Subcutaneous abdominal adipose tissue (tissue), 5 donors: ENCODE measurements around the gene CCNDBP1.

Experiments
- H3K27ac ChIP-seq: one replicate; pipeline ENCODE4 v1.7.0; 2013; ENCODE audit warnings: low read depth, mild to moderate bottlenecking, inconsistent platforms, low read length, moderate library complexity
- H3K27me3 ChIP-seq, 5 donors: one replicate each; pipeline ENCODE4 v1.7.0; 2013; ENCODE audit warnings: low read length in 5 of 5, inconsistent platforms in 1 of 5; ENCODE audit not compliant: control insufficient read depth in 5 of 5, insufficient read depth in 4 of 5
- H3K36me3 ChIP-seq, 5 donors: one replicate each; pipeline ENCODE4 v1.7.0; 2013; ENCODE audit warnings: low read length in 5 of 5; ENCODE audit not compliant: control insufficient read depth in 5 of 5, insufficient read depth in 5 of 5
- H3K4me1 ChIP-seq, 5 donors: one replicate each; pipeline ENCODE4 v1.7.0; 2013; ENCODE audit warnings: low read length in 5 of 5, mild to moderate bottlenecking in 3 of 5, moderate library complexity in 1 of 5; ENCODE audit not compliant: control insufficient read depth in 5 of 5, insufficient read depth in 5 of 5
- H3K4me3 ChIP-seq, 5 donors: one replicate each; pipeline ENCODE4 v1.7.0; 2013; ENCODE audit warnings: low read length in 5 of 5, low read depth in 1 of 5
- H3K9ac ChIP-seq, 5 donors: one replicate each; pipeline ENCODE4 v1.7.0; 2013; ENCODE audit warnings: low read length in 5 of 5, mild to moderate bottlenecking in 4 of 5, moderate library complexity in 3 of 5
- H3K9me3 ChIP-seq, 5 donors: one replicate each; pipeline ENCODE4 v1.7.0; 2013; ENCODE audit warnings: low read length in 5 of 5; ENCODE audit not compliant: control insufficient read depth in 5 of 5
- donor health status: healthy.
- donor health status: healthy.
- donor health status: healthy.
- donor health status: healthy.
- donor health status: healthy.

CCNDBP1 gene

DNA sequence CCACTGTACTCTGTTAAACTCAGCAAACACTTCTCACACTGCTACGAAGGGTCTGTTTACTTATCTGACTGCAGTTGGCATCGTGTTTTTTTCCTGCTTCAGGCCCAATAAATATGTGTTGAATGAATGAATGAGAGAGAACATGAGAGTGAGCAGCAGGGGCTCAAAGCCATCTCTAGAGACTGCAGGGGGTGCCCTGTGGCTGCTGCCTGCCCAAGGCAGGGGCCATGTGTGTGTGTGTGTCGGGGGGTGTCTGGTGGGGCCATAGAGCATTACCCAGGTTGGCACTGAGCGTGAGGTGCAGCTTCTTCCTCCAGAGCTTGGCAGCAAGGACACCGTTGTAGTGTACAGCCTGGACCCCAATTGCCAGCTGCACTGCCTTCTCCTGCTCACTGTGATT is 20.9 kb downstream of the CCNDBP1 start:
- peaks cover 0 to 4% (median 0%) of the 10 kb centered on the region in 5 donors for H3K27me3 ChIP-seq
- H3K4me1 ChIP-seq: peaks cover 5 to 31% (median 21%) of the 10 kb centered on the region in 5 donors
- no peak overlapping the region for H3K9ac ChIP-seq
- no peaks in the 10 kb centered on the region for H3K36me3 ChIP-seq
- H3K27ac ChIP-seq: no peak overlapping the region
- H3K4me3 ChIP-seq: no peak overlapping the region
- H3K9me3 ChIP-seq: no peaks in the 10 kb centered on the region

GRCh38 chr15:43207024-43207423 is 21.8 kb downstream of the CCNDBP1 start:
- no peaks in the 10 kb centered on the region for H3K36me3 ChIP-seq
- no peak overlapping the region for H3K9ac ChIP-seq
- H3K4me1 ChIP-seq: peaks cover 5 to 31% (median 21%) of the 10 kb centered on the region in 5 donors

GRCh38 chr15:43208052-43209002 is 23.1 kb downstream of the CCNDBP1 start:
- Histone ChIP-seq H3K4me1 (peaks cover 5 to 31% (median 21%) of the 10 kb centered on the region in 5 donors), H3K27ac (no peak overlapping the region), H3K27me3 (peaks cover 0 to 4% (median 0%) of the 10 kb centered on the region in 5 donors), H3K36me3 (no peaks in the 10 kb centered on the region), H3K9me3 (no peaks in the 10 kb centered on the region), H3K9ac (peak overlapping the region in 1 of 5 donors; percentile 44), H3K4me3 (peak overlapping the region in 1 of 5 donors; percentile 32)

More at GRCh38 chr15:43207024-43207423, 21.8 kb downstream of the CCNDBP1 start:
- no peaks in the 10 kb centered on the region for H3K9me3 ChIP-seq
- no peak overlapping the region for H3K27ac ChIP-seq
- peaks cover 0 to 4% (median 0%) of the 10 kb centered on the region in 5 donors for H3K27me3 ChIP-seq
- H3K4me3 ChIP-seq: no peak overlapping the region

- Histone ChIP-seq H3K36me3 (no peaks in the 10 kb centered on the region), H3K4me1 (peaks cover 5 to 30% (median 16%) of the 10 kb centered on the region in 5 donors), H3K4me3 (no peak overlapping the region), H3K27ac (no peak overlapping the region), H3K9me3 (no peaks in the 10 kb centered on the region), H3K9ac (no peak overlapping the region), H3K27me3 (peaks cover 0 to 4% (median 0%) of the 10 kb centered on the region in 5 donors)
These were observed 24.0 kb downstream of the CCNDBP1 start for GRCh38 chr15:43209059-43209824.

DNA sequence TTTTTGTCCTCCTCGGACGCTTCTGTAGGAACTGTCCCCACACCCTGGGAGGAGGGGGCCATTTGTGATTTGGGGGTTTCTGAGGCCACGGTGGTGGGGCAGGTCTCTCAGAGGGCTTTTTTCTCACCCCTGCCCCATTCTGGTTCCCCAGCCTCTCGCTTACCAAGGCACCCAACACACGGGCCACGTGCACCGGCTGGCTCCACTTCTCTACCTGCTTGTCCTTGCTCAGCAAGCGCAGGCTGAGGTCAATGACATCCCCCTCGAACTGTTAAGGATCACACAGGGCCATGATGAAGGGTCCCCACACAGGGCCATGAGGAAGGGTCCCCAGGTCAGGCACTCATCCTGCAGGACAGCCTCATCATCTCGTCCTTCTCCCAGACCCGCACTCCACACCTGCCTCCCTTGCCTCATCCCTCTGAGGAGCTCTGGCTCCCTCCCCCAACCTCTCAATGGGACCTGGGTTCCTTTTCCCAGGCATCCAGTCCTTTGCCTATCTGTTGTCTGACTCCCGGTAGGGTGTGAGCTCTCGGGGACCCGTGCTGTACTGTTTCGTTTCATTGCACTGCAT is 25.1 kb downstream of the CCNDBP1 start:
- Histone ChIP-seq H3K27me3 (peaks cover 0 to 4% (median 0%) of the 10 kb centered on the region in 5 donors), H3K4me3 (no peak overlapping the region), H3K9me3 (no peaks in the 10 kb centered on the region), H3K4me1 (peaks cover 5 to 20% (median 15%) of the 10 kb centered on the region in 5 donors), H3K27ac (no peak overlapping the region), H3K9ac (no peak overlapping the region), H3K36me3 (no peaks in the 10 kb centered on the region)

DNA sequence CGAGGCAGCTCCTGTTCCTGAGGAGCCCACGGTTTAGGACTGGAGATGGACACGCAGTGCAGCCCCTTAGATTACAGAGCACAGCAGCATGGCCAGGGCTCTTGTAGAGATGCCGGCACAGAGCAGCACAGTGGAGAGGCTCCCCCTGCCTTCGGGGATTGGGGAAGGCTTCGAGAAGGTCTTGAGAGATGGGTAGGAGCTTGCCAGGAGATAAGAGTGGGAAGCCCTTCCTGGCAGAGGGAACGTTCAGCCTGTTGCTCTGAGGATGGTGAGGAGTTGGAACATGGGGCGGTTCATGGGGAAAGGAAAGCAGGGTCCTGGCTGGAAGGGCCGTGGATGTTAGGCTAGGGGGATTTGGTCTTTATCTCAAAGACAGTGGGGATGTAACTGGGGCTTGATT is 25.6 kb downstream of the CCNDBP1 start:
- Histone ChIP-seq H3K4me1 (peaks cover 5 to 20% (median 15%) of the 10 kb centered on the region in 5 donors), H3K9me3 (no peaks in the 10 kb centered on the region), H3K27ac (no peak overlapping the region), H3K4me3 (no peak overlapping the region), H3K9ac (no peak overlapping the region), H3K27me3 (peaks cover 0 to 4% (median 0%) of the 10 kb centered on the region in 5 donors), H3K36me3 (no peaks in the 10 kb centered on the region)

- H3K4me1 ChIP-seq: peaks cover 5 to 20% (median 15%) of the 10 kb centered on the region in 5 donors
- H3K4me3 ChIP-seq: no peak overlapping the region
- no peak overlapping the region for H3K27ac ChIP-seq
- peaks cover 0 to 4% (median 0%) of the 10 kb centered on the region in 5 donors for H3K27me3 ChIP-seq
- H3K9ac ChIP-seq: no peak overlapping the region
- no peaks in the 10 kb centered on the region for H3K9me3 ChIP-seq
- H3K36me3 ChIP-seq: no peaks in the 10 kb centered on the region
These were observed 26.1 kb downstream of the CCNDBP1 start for GRCh38 chr15:43211224-43211735.

DNA sequence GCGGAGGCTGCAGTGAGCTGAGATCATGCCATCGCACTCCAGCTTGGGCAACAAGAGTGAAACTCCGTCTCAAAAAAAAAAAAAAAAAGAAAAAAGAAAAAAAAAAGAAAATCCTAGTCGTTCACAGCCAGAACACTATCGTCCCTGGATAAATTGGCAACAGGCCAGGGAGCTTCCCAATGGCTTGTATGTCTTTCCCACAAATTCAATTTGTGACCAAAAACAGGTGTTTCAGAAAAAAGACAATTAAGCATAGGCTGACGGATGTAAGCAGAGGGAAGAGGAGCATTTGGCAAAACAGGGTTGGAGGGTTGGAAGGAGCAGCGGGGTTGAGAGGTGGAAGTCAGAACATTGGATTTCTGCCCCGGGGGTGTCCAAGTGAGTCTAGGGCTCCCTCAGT is 27.1 kb downstream of the CCNDBP1 start:
- H3K9me3 ChIP-seq: no peaks in the 10 kb centered on the region
- H3K9ac ChIP-seq: no peak overlapping the region
- peaks cover 0 to 4% (median 0%) of the 10 kb centered on the region in 5 donors for H3K27me3 ChIP-seq
- H3K36me3 ChIP-seq: no peaks in the 10 kb centered on the region
- no peak overlapping the region for H3K27ac ChIP-seq
- peaks cover 5 to 20% (median 15%) of the 10 kb centered on the region in 5 donors for H3K4me1 ChIP-seq
- H3K4me3 ChIP-seq: no peak overlapping the region

DNA sequence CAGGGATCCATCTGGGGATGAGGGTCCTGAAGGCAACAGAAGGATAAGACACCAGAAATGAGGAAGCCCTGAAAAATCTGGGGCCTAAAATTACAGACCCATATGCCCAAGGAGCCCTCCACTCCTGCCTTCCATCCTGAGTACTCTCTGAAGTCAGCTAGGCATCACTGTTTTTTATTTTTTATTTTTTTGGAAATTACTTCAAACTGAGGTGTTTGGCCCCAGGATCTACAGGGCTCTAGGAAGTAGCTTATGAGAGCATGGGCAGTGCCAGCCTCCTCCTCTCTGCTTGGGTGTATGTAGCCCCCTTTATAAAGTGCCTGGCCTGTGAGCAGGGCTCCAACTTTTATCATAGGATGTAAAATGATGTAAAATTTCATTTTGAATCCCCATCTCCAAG is 27.7 kb downstream of the CCNDBP1 start:
- Histone ChIP-seq H3K27me3 (peaks cover 0 to 4% (median 0%) of the 10 kb centered on the region in 5 donors), H3K9me3 (no peaks in the 10 kb centered on the region), H3K36me3 (no peaks in the 10 kb centered on the region), H3K9ac (no peak overlapping the region), H3K4me1 (peaks cover 2 to 13% (median 11%) of the 10 kb centered on the region in 5 donors), H3K27ac (no peak overlapping the region), H3K4me3 (no peak overlapping the region)
